Measurements from ENCODE around the gene CD52.

Gene CD52

GRCh38 chr1:26293911-26294463 is 23.8 kb upstream of the CD52 start:
- H2AFZ ChIP-seq (ENCODE audit: low read depth, low read length) = no peak overlapping the region
- H3K27me3 ChIP-seq (ENCODE audit: low read depth, low read length) = no peaks in the 10 kb centered on the region
- H3K27ac ChIP-seq (ENCODE audit: low read length) = no peak overlapping the region
- no peak overlapping the region for H3K4me2 ChIP-seq (ENCODE audit: low read length)
- no peak overlapping the region for H3K9ac ChIP-seq (ENCODE audit: low read length)
- H3K36me3 ChIP-seq (replicated peaks; ENCODE audit: low read depth, low read length) = no peaks in the 10 kb centered on the region
- no peaks in the 10 kb centered on the region for H3K79me2 ChIP-seq (ENCODE audit: low read length)
- no peak overlapping the region for H3K4me3 ChIP-seq (ENCODE audit: low read length)
- H3K4me1 ChIP-seq (ENCODE audit: low read length) = peaks cover 22% of the 10 kb centered on the region
- peaks cover 10% of the 10 kb centered on the region; the same call in 1 of the 2 replicates for H3K9me3 ChIP-seq (ENCODE audit: insufficient read depth, low read length)
- no peaks in the 10 kb centered on the region for H4K20me1 ChIP-seq (ENCODE audit: insufficient read depth, low read length)
- TF ChIP-seq, protein P1, sequence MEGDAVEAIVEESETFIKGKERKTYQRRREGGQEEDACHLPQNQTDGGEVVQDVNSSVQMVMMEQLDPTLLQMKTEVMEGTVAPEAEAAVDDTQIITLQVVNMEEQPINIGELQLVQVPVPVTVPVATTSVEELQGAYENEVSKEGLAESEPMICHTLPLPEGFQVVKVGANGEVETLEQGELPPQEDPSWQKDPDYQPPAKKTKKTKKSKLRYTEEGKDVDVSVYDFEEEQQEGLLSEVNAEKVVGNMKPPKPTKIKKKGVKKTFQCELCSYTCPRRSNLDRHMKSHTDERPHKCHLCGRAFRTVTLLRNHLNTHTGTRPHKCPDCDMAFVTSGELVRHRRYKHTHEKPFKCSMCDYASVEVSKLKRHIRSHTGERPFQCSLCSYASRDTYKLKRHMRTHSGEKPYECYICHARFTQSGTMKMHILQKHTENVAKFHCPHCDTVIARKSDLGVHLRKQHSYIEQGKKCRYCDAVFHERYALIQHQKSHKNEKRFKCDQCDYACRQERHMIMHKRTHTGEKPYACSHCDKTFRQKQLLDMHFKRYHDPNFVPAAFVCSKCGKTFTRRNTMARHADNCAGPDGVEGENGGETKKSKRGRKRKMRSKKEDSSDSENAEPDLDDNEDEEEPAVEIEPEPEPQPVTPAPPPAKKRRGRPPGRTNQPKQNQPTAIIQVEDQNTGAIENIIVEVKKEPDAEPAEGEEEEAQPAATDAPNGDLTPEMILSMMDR (IDR thresholded peaks at IDR 0.05; ENCODE audit: low read depth, low read length) = no peak
- no peak for TF ChIP-seq EZH2phosphoT487 (IDR thresholded peaks at IDR 0.05; ENCODE audit: low read depth)

DNA sequence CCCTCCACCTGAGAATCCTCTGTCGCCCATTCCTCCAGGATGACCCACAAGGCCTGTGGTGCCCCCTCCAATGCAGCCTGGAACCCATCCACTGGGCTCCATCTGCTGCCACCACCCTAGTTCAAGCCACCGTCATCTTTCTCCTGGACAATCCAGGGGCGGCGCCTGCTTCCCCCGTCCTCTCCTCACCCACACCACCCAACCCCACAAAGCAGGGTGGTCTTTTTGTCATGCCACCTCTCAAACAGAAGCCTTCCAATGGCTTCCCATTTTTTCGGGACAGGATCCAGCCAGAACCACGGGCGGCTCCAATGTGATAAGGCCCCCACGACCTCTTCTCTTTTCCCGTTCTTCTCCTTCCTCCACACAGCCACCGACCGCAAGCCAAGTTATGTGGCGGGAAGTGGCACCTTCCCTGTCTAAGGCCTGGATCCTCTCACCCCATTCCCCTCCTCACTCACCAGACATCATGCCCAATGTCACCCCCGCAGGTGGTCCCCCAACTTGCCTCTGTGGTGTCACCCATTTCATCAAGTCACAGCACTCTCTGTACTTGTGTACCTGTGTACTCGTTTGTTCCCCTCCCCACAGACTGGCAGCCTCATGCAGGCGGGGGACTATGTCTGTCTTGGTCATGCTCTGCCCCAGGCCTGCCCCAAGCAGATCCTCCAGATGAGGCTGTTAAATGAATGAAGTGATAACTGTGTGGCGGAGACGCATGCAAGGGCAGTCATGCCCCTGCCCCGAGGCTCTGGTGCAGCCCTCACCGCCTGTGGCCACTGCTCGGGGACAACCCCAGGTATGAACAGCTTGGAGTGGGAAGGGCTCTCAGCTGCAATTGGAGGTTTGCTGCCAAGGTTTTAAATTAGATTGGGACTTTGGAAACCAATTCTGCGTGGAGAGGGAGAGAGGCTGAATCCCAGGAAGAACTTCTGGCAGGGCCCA is 22.3 kb upstream of the CD52 start:
- H3K36me3 ChIP-seq (replicated peaks; ENCODE audit: low read depth, low read length) = no peaks in the 10 kb centered on the region

DNA sequence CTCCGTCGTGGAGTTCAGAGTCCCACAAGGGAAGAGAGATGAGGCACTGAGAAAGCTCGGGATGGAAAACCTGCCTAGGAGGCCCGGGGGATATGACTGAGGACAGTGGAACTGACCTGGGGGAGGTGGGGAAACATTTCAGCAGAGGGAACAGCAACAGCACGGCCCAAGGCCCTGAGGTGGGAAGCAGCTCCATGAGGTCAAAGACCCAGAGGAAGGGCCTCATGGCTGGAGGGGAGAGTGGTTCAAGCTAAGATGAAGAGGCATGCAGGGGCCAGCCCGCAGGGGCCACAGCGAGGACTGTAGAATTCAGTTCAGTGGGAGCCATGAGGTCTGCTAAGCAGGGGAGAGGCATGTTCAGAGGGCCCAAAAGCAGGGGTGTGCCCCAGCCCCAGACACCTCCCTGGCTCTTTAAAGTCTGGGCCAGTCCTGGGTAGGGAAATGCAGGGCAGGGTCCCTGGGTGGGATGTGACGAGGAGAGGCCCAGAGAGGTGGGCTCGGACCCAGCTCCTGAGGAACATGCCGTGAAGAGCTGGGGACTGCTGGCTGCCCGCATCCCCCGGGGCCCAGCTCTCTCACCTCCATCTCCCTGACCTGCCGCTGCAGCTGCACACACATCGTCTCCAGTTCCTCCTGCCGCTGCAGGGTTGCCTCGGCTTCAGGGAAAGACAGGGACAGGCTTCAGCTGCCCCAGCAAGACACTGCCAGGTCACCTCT is 21.3 kb upstream of the CD52 start:
- no peaks in the 10 kb centered on the region for H3K36me3 ChIP-seq (replicated peaks; ENCODE audit: low read depth, low read length)
- no peak overlapping the region for H3K4me3 ChIP-seq (ENCODE audit: low read length)
- H3K9me3 ChIP-seq (ENCODE audit: insufficient read depth, low read length) = no peaks in the 10 kb centered on the region
- H3K9ac ChIP-seq (ENCODE audit: low read length) = no peak overlapping the region
- H3K27ac ChIP-seq (ENCODE audit: low read length) = no peak overlapping the region
- H3K4me1 ChIP-seq (ENCODE audit: low read length) = no peaks in the 10 kb centered on the region
- H2AFZ ChIP-seq (ENCODE audit: low read depth, low read length) = no peak overlapping the region
- no peak overlapping the region for H3K4me2 ChIP-seq (ENCODE audit: low read length)
- no peaks in the 10 kb centered on the region for H4K20me1 ChIP-seq (ENCODE audit: insufficient read depth, low read length)
- TF ChIP-seq, protein P1 (IDR thresholded peaks at IDR 0.05; ENCODE audit: low read depth, low read length) = no peak
- no peak for TF ChIP-seq EZH2phosphoT487 (IDR thresholded peaks at IDR 0.05; ENCODE audit: low read depth)
- no peaks in the 10 kb centered on the region for H3K79me2 ChIP-seq (ENCODE audit: low read length)
- H3K27me3 ChIP-seq (ENCODE audit: low read depth, low read length) = no peaks in the 10 kb centered on the region

More for the DNA sequence above, 22.3 kb upstream of the CD52 start:
- Histone ChIP-seq H2AFZ (ENCODE audit: low read depth, low read length) (no peak overlapping the region), H3K27ac (ENCODE audit: low read length) (no peak overlapping the region), H4K20me1 (ENCODE audit: insufficient read depth, low read length) (no peaks in the 10 kb centered on the region), H3K4me3 (ENCODE audit: low read length) (no peak overlapping the region), H3K27me3 (ENCODE audit: low read depth, low read length) (no peaks in the 10 kb centered on the region), H3K4me1 (ENCODE audit: low read length) (peaks cover 8% of the 10 kb centered on the region), H3K9me3 (ENCODE audit: insufficient read depth, low read length) (peaks cover under 1% of the 10 kb centered on the region; the same call in 1 of the 2 replicates), H3K79me2 (ENCODE audit: low read length) (no peaks in the 10 kb centered on the region), H3K9ac (ENCODE audit: low read length) (no peak overlapping the region), H3K4me2 (ENCODE audit: low read length) (no peak overlapping the region)
- TF ChIP-seq, protein P1 (IDR thresholded peaks at IDR 0.05; ENCODE audit: low read depth, low read length) = no peak
- TF ChIP-seq EZH2phosphoT487 (IDR thresholded peaks at IDR 0.05; ENCODE audit: low read depth) = no peak
